ENCODE measurements around the gene CLDN10. TPM values are rescaled to one million over a fixed set of nuclear protein-coding genes. Genes with fewer than 3 reads are reported as not detected.

Gene CLDN10
- total and polyA plus RNA-seq, 12 donors: 0.21 to 0.72 (median 0.28) TPM; not detected in 4

- Histone ChIP-seq H3K4me3 (no peak overlapping the region), H3K4me1 (peaks cover 0 to 16% (median 0%) of the 10 kb centered on the region in 9 donors), H3K36me3 (peaks cover 0 to 30% (median 0%) of the 10 kb centered on the region in 9 donors), H3K27ac (no peak overlapping the region), H3K9me3 (no peaks in the 10 kb centered on the region), H3K27me3 (no peaks in the 10 kb centered on the region)
- WGBS, 2 donors: 91 to 95% methylated on average over 6 of the region's 6 CpGs
- TF ChIP-seq CTCF (IDR thresholded peaks at IDR 0.05): no peak
- intact Hi-C loops (cut with DNase I): no loop called here
- DNase-seq (no peak), ATAC-seq (no peak)
These were observed 49.4 kb downstream of the CLDN10 start for GRCh38 chr13:95601906-95602305.

GRCh38 chr13:95603887-95604555, 51.5 kb downstream of the CLDN10 start:
- Histone ChIP-seq H3K27ac (no peak overlapping the region), H3K36me3 (peaks cover 0 to 31% (median 0%) of the 10 kb centered on the region in 9 donors), H3K27me3 (no peaks in the 10 kb centered on the region), H3K4me3 (no peak overlapping the region), H3K9me3 (no peaks in the 10 kb centered on the region), H3K4me1 (peaks cover 0 to 22% (median 0%) of the 10 kb centered on the region in 9 donors)
- WGBS, 2 donors: 71 to 81% methylated on average over 12 of the region's 12 CpGs
- no peak for TF ChIP-seq CTCF (IDR thresholded peaks at IDR 0.05)
- ATAC-seq: peak in 3 of 8 donors; percentile 38 to 44 (median 43)
- intact Hi-C loops (cut with DNase I): no loop called here
- peak in 1 of 2 donors; percentile 17 for DNase-seq

- H3K4me1 ChIP-seq: peaks cover 0 to 26% (median 0%) of the 10 kb centered on the region in 9 donors
- ATAC-seq: no peak
- no peak overlapping the region for H3K4me3 ChIP-seq
- WGBS, 2 donors: 93 to 98% methylated on average over 3 of the region's 3 CpGs
- H3K36me3 ChIP-seq: peaks cover 0 to 36% (median 0%) of the 10 kb centered on the region in 9 donors
- intact Hi-C loops (cut with DNase I): no loop called here
- no peak for DNase-seq
- H3K27me3 ChIP-seq: no peaks in the 10 kb centered on the region
- no peaks in the 10 kb centered on the region for H3K9me3 ChIP-seq
- H3K27ac ChIP-seq: no peak overlapping the region
- no peak for TF ChIP-seq CTCF (IDR thresholded peaks at IDR 0.05)
These were observed 52.0 kb downstream of the CLDN10 start for GRCh38 chr13:95604556-95604915.

GRCh38 chr13:95605448-95606125, 53.1 kb downstream of the CLDN10 start:
- WGBS, 2 donors: 94 to 98% methylated on average over 3 of the region's 3 CpGs
- H3K9me3 ChIP-seq: no peaks in the 10 kb centered on the region
- DNase-seq (no peak), ATAC-seq (no peak)
- H3K4me1 ChIP-seq: peaks cover 0 to 26% (median 0%) of the 10 kb centered on the region in 9 donors
- H3K4me3 ChIP-seq: no peak overlapping the region
- TF ChIP-seq CTCF (IDR thresholded peaks at IDR 0.05): no peak
- H3K36me3 ChIP-seq: peaks cover 0 to 40% (median 0%) of the 10 kb centered on the region in 9 donors
- intact Hi-C loops (cut with DNase I): no loop called here
- no peaks in the 10 kb centered on the region for H3K27me3 ChIP-seq
- H3K27ac ChIP-seq: no peak overlapping the region

Measured in heart right ventricle (tissue), 16 donors.